NT2/D1 (cell line): ENCODE measurements around the gene C6orf15.
A peak's percentile ranks its signal among the peaks of the same experiment; 100 is the strongest.
"Not testable (repeated sequence)": the region's sequence is repeated elsewhere in the genome, so short reads cannot be mapped to it uniquely, and the experiment has no call there.

Experiments
- DNase-seq: peaks from one replicate; pipeline ENCODE4 v3.0.0-alpha.2; 2011; ENCODE audit warnings: low read depth, low spot score
- H3K27me3 ChIP-seq: 2 replicates; pipeline ENCODE4 v1.6.0; 2011; ENCODE audit warnings: mild to moderate bottlenecking; ENCODE audit not compliant: insufficient read length, insufficient read depth
- H3K36me3 ChIP-seq: 2 replicates; pipeline ENCODE4 v1.6.1; 2011; ENCODE audit warnings: mild to moderate bottlenecking, low read length, mixed read lengths; ENCODE audit not compliant: insufficient read depth, insufficient read length
- H3K4me1 ChIP-seq: 2 replicates; pipeline ENCODE4 v1.5.1; 2011; ENCODE audit not compliant: insufficient read depth, insufficient read length
- H3K4me3 ChIP-seq: 2 replicates; pipeline ENCODE4 v1.5.1; 2011; ENCODE audit warnings: low read depth; ENCODE audit not compliant: insufficient read length
- H3K9ac ChIP-seq: 2 replicates; pipeline ENCODE4 v1.6.0; 2011; ENCODE audit warnings: low read depth; ENCODE audit not compliant: insufficient read length
- H3K9me3 ChIP-seq: 2 replicates; pipeline ENCODE4 v1.5.1; 2011; ENCODE audit warnings: mild to moderate bottlenecking, low read length; ENCODE audit not compliant: insufficient read depth
- SUZ12 ChIP-seq: IDR thresholded peaks from 2 replicates; pipeline ENCODE4 v1.6.1; 2011; ENCODE audit not compliant: insufficient read length, insufficient read depth; ENCODE audit errors: extremely low read depth
- YY1 ChIP-seq: IDR thresholded peaks from 2 replicates; pipeline ENCODE4 v1.6.1; 2011; ENCODE audit not compliant: insufficient read length, insufficient read depth
- ZNF274 ChIP-seq: IDR thresholded peaks from 2 replicates; pipeline ENCODE4 v1.6.1; 2011; ENCODE audit warnings: mild to moderate bottlenecking, low read depth, low read length

The C6orf15 gene

GRCh38 chr6:31079656-31080261, 32.6 kb downstream of the C6orf15 start:
- Histone ChIP-seq H3K4me1 (peaks cover 3% of the 10 kb centered on the region), H3K9me3 (no peaks in the 10 kb centered on the region), H3K4me3 (no peak overlapping the region), H3K36me3 (no peaks in the 10 kb centered on the region), H3K27me3 (no peaks in the 10 kb centered on the region), H3K9ac (no peak overlapping the region)
- TF ChIP-seq YY1 (no peak), ZNF274 (no peak), SUZ12 (no peak)
- peak; percentile 33 for DNase-seq

DNA sequence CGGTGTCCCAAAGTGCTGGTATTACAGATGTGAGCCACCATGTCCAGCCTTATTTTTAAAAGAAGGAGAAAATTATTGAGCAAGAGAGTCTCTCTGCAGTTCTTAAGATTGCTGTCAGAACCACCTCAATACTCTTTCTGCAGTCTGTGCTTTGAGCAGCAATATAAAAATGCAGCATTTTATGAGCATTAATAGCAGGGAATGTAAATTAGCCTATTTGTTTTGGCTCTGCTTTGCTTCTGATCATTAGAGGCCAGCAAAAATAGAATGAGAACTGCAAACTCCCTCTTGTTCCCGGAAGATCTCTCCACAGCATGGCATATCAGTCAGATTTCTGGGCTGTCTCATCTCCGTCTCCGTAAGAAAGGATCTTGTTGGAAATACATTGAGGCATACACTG, 35.8 kb downstream of the C6orf15 start:
- peaks cover 5% of the 10 kb centered on the region for H3K4me1 ChIP-seq
- TF ChIP-seq ZNF274 (no peak), YY1 (no peak), SUZ12 (no peak)
- no peak overlapping the region for H3K9ac ChIP-seq
- H3K9me3 ChIP-seq, result no peaks in the 10 kb centered on the region
- no peaks in the 10 kb centered on the region for H3K27me3 ChIP-seq
- DNase-seq, result no peak
- no peak overlapping the region for H3K4me3 ChIP-seq
- no peaks in the 10 kb centered on the region for H3K36me3 ChIP-seq

GRCh38 chr6:31075528-31075927, 36.8 kb downstream of the C6orf15 start:
- TF ChIP-seq SUZ12, result no peak
- H3K4me1 ChIP-seq, result peaks cover 5% of the 10 kb centered on the region

GRCh38 chr6:31074401-31074800, 38.0 kb downstream of the C6orf15 start:
- Histone ChIP-seq H3K27me3 (no peaks in the 10 kb centered on the region), H3K9ac (no peak overlapping the region), H3K4me1 (peaks cover 5% of the 10 kb centered on the region), H3K4me3 (no peak overlapping the region), H3K9me3 (no peaks in the 10 kb centered on the region), H3K36me3 (no peaks in the 10 kb centered on the region)
- TF ChIP-seq YY1 (no peak), ZNF274 (no peak), SUZ12 (no peak)
- no peak for DNase-seq

More at GRCh38 chr6:31075528-31075927, 36.8 kb downstream of the C6orf15 start:
- no peak overlapping the region for H3K9ac ChIP-seq
- H3K9me3 ChIP-seq, result no peaks in the 10 kb centered on the region
- no peak overlapping the region for H3K4me3 ChIP-seq
- no peak for DNase-seq
- H3K36me3 ChIP-seq, result no peaks in the 10 kb centered on the region
- H3K27me3 ChIP-seq, result no peaks in the 10 kb centered on the region

DNA sequence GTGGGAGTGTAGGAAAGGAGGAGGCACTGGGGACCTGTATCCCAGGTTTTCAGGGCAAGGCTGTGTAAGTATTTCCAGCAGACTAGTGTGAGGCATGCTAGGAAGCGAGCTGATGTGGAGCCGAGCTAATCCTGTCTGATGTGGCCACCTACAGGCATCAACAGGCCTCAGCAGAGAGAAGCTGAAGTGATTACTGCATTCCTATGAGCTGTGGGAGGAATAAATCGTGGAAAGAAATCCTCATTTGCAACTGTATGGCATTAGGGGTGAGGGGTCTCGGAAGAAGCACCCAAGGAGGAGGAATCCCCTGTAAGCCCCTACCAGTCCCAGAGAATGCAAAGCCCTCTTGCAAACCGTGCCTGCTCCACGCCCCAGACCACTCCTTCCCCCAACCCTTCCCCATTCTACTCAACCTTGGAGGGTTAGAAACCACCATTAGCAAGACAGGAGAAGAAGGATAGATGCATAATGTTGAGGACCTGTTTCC, 41.6 kb downstream of the C6orf15 start:
- H3K36me3 ChIP-seq, result no peaks in the 10 kb centered on the region
- H3K9me3 ChIP-seq, result no peaks in the 10 kb centered on the region; the same call in 1 of the 2 replicates
- no peak overlapping the region for H3K4me3 ChIP-seq
- H3K9ac ChIP-seq, result peak overlapping the region; percentile 42
- peak; percentile 87 for DNase-seq
- no peaks in the 10 kb centered on the region for H3K27me3 ChIP-seq
- no peak for TF ChIP-seq ZNF274
- TF ChIP-seq SUZ12, result no peak
- H3K4me1 ChIP-seq, result peaks cover 2% of the 10 kb centered on the region

GRCh38 chr6:31068669-31069340, 43.6 kb downstream of the C6orf15 start:
- no peaks in the 10 kb centered on the region for H3K27me3 ChIP-seq
- H3K36me3 ChIP-seq, result no peaks in the 10 kb centered on the region
- H3K9ac ChIP-seq, result no peak overlapping the region
- DNase-seq, result peak; percentile 67
- no peaks in the 10 kb centered on the region; the same call in 1 of the 2 replicates for H3K9me3 ChIP-seq
- peaks cover 2% of the 10 kb centered on the region for H3K4me1 ChIP-seq
- no peak overlapping the region for H3K4me3 ChIP-seq
- TF ChIP-seq YY1 (no peak), SUZ12 (no peak), ZNF274 (no peak)

- H3K9ac ChIP-seq, H3K27me3 ChIP-seq: not testable (repeated sequence)
These were observed 44.3 kb downstream of the C6orf15 start for GRCh38 chr6:31067891-31068668.

GRCh38 chr6:31067028-31067427, 45.3 kb downstream of the C6orf15 start:
- not testable (repeated sequence) for H3K4me1 ChIP-seq, H3K4me3 ChIP-seq, H3K9ac ChIP-seq, H3K36me3 ChIP-seq, H3K9me3 ChIP-seq, DNase-seq, H3K27me3 ChIP-seq

More at GRCh38 chr6:31067891-31068668, 44.3 kb downstream of the C6orf15 start:
- not testable (repeated sequence) for H3K9me3 ChIP-seq, H3K36me3 ChIP-seq, H3K4me3 ChIP-seq, DNase-seq, H3K4me1 ChIP-seq
